HEK293 (cell line): Measurements from ENCODE around the gene ABTB2.

Source experiments
- CTCF ChIA-PET: fragments of 350-600 bp; formaldehyde crosslinking; extraction: SDS; loops from one replicate; lab custom pipeline; 2021; ENCODE audit warnings: antibody characterized with exemption; lab: Yijun Ruan, JAX
- POLR2A ChIA-PET: fragments of 300-600 bp; formaldehyde crosslinking; extraction: SDS; loops from one replicate; lab custom pipeline; 2020; ENCODE audit warnings: antibody characterized with exemption, inconsistent platforms; lab: Yijun Ruan, JAX
- H3K27ac ChIP-seq: fragments of 200-500 bp; sonication (Bioruptor generic); 2 replicates; pipeline ENCODE4 v1.5.1; 2014; ENCODE audit warnings: low read depth, low read length, control low read depth, inconsistent platforms; ENCODE audit errors: extremely low read depth
- H3K36me3 ChIP-seq, 2 experiments: fragments of 200-500 bp in 1 of 2; sonication (Bioruptor generic) in 1 of 2; 1 replicate in 1 of 2; 2 replicates in 1 of 2; pipeline ENCODE4 v1.5.1; 2014 to 2017; ENCODE audit warnings: inconsistent platforms in 2 of 2, low read length in 2 of 2; ENCODE audit not compliant: control insufficient read depth in 2 of 2, insufficient read depth in 1 of 2
- H3K4me1 ChIP-seq: fragments of 200-500 bp; sonication (Bioruptor generic); 2 replicates; pipeline ENCODE4 v1.5.1; 2014; ENCODE audit warnings: mild to moderate bottlenecking, low read length, inconsistent platforms; ENCODE audit not compliant: control insufficient read depth, insufficient read depth
- H3K4me3 ChIP-seq: 2 replicates; pipeline ENCODE4 v1.5.1; 2011; ENCODE audit warnings: low read depth, mild to moderate bottlenecking, control low read depth, low read length, moderate library complexity
- H3K9me3 ChIP-seq: fragments of 200-500 bp; sonication (Bioruptor generic); 2 replicates; pipeline ENCODE4 v1.5.1; 2014; ENCODE audit warnings: low read depth, low read length, inconsistent platforms; ENCODE audit not compliant: control insufficient read depth, insufficient read depth
- IKZF3 ChIP-seq: fragments of 450-650 bp; IDR thresholded peaks from 2 replicates; pipeline ENCODE4 v1.5.0; 2018; ENCODE audit warnings: missing biosample characterization, mild to moderate bottlenecking, missing genetic modification characterization, moderate library complexity
- ZIC2 ChIP-seq: fragments of 450-650 bp; formaldehyde crosslinking; IDR thresholded peaks from 2 replicates; pipeline ENCODE4 v1.5.1; 2016; ENCODE audit warnings: missing biosample characterization, missing genetic modification characterization
- ZNF169 ChIP-seq: fragments of 450-650 bp; formaldehyde crosslinking; IDR thresholded peaks from 2 replicates; pipeline ENCODE4 v1.5.1; 2016; ENCODE audit warnings: missing biosample characterization, missing genetic modification characterization
- ZNF174 ChIP-seq: fragments of 450-650 bp; formaldehyde crosslinking; IDR thresholded peaks from 2 replicates; pipeline ENCODE4 v1.5.0; 2017; ENCODE audit warnings: missing biosample characterization, mild to moderate bottlenecking, missing genetic modification characterization
- ZNF292 ChIP-seq: fragments of 450-650 bp; formaldehyde crosslinking; IDR thresholded peaks from 2 replicates; pipeline ENCODE4 v1.5.1; 2016; ENCODE audit warnings: low read depth, missing biosample characterization, missing genetic modification characterization, borderline replicate concordance
- ZNF48 ChIP-seq: fragments of 450-650 bp; formaldehyde crosslinking; IDR thresholded peaks from 2 replicates; pipeline ENCODE4 v1.5.1; 2016; ENCODE audit warnings: missing biosample characterization, missing genetic modification characterization
- ZNF791 ChIP-seq: fragments of 450-650 bp; formaldehyde crosslinking; IDR thresholded peaks from 2 replicates; pipeline ENCODE4 v1.5.1; 2016; ENCODE audit warnings: missing biosample characterization, missing genetic modification characterization
- ZNF830 ChIP-seq: fragments of 450-650 bp; IDR thresholded peaks from 2 replicates; pipeline ENCODE4 v1.5.0; 2018; ENCODE audit warnings: missing biosample characterization, missing genetic modification characterization, low read depth, mild to moderate bottlenecking, moderate library complexity
- TF ChIP-seq, protein P1 (sequence below): fragments of 450-650 bp; formaldehyde crosslinking; IDR thresholded peaks from 2 replicates; pipeline ENCODE4 v1.5.1; 2017; ENCODE audit warnings: missing biosample characterization, mild to moderate bottlenecking, missing genetic modification characterization, moderate library complexity
- TF ChIP-seq, protein P2 (sequence below): fragments of 450-650 bp; IDR thresholded peaks from 2 replicates; pipeline ENCODE4 v1.5.1; 2018; ENCODE audit warnings: missing biosample characterization, missing genetic modification characterization
- TF ChIP-seq, protein P3 (sequence below): fragments of 450-650 bp; formaldehyde crosslinking; IDR thresholded peaks from 2 replicates; pipeline ENCODE4 v1.5.1; 2016; ENCODE audit warnings: missing biosample characterization, missing genetic modification characterization, borderline replicate concordance
- TF ChIP-seq, protein P4 (sequence below): fragments of 450-650 bp; formaldehyde crosslinking; IDR thresholded peaks from 2 replicates; pipeline ENCODE4; 2016; ENCODE audit warnings: missing biosample characterization, missing genetic modification characterization
- TF ChIP-seq, protein P5 (sequence below): fragments of 450-650 bp; formaldehyde crosslinking; IDR thresholded peaks from 2 replicates; pipeline ENCODE4 v1.5.1; 2016; ENCODE audit warnings: missing biosample characterization, missing genetic modification characterization
- TF ChIP-seq, protein P6 (sequence below): sonication (generic); formaldehyde crosslinking; IDR thresholded peaks from 2 replicates; pipeline ENCODE4 v1.8.1; 2022; ENCODE audit warnings: mild to moderate bottlenecking, moderate library complexity, missing genetic modification reagents
- TF ChIP-seq, protein P7 (sequence below): fragments of 450-650 bp; formaldehyde crosslinking; IDR thresholded peaks from 2 replicates; pipeline ENCODE4 v1.5.1; 2017; ENCODE audit warnings: missing biosample characterization, missing genetic modification characterization

ABTB2 gene

DNA sequence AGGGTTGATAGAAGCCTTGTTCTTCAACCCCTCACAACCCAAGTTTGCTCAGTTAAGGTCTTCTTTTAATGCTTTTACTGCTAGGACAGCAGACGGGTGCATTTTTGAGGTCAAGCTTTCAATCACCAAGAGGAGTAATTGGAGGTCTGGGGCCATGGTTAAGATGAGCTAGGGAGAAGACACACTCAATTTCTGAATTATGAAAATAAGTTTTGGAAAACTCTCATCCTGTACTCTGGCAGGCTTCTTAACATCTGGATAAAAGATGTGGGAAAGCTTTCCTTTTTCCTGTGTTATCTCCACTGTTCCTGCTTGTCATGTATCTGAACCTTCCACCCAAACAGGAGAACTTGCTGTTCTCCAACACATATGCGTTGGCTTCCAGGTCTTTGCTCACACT is 9.7 kb downstream of the ABTB2 start:
- CTCF ChIA-PET, result interaction anchor here (4.7 kb wide), 1 partner anchor 173 kb away, joined by 19 read pairs; no protein-coding TSS in a partner anchor
- TF ChIP-seq, protein P1, sequence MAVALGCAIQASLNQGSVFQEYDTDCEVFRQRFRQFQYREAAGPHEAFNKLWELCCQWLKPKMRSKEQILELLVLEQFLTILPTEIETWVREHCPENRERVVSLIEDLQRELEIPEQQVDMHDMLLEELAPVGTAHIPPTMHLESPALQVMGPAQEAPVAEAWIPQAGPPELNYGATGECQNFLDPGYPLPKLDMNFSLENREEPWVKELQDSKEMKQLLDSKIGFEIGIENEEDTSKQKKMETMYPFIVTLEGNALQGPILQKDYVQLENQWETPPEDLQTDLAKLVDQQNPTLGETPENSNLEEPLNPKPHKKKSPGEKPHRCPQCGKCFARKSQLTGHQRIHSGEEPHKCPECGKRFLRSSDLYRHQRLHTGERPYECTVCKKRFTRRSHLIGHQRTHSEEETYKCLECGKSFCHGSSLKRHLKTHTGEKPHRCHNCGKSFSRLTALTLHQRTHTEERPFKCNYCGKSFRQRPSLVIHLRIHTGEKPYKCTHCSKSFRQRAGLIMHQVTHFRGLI (tag by site-specific recombination), result no peak
- TF ChIP-seq, protein P2, sequence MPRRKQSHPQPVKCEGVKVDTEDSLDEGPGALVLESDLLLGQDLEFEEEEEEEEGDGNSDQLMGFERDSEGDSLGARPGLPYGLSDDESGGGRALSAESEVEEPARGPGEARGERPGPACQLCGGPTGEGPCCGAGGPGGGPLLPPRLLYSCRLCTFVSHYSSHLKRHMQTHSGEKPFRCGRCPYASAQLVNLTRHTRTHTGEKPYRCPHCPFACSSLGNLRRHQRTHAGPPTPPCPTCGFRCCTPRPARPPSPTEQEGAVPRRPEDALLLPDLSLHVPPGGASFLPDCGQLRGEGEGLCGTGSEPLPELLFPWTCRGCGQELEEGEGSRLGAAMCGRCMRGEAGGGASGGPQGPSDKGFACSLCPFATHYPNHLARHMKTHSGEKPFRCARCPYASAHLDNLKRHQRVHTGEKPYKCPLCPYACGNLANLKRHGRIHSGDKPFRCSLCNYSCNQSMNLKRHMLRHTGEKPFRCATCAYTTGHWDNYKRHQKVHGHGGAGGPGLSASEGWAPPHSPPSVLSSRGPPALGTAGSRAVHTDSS, result no peak
- TF ChIP-seq ZNF48, result no peak
- TF ChIP-seq ZNF169, result no peak
- TF ChIP-seq, protein P3, sequence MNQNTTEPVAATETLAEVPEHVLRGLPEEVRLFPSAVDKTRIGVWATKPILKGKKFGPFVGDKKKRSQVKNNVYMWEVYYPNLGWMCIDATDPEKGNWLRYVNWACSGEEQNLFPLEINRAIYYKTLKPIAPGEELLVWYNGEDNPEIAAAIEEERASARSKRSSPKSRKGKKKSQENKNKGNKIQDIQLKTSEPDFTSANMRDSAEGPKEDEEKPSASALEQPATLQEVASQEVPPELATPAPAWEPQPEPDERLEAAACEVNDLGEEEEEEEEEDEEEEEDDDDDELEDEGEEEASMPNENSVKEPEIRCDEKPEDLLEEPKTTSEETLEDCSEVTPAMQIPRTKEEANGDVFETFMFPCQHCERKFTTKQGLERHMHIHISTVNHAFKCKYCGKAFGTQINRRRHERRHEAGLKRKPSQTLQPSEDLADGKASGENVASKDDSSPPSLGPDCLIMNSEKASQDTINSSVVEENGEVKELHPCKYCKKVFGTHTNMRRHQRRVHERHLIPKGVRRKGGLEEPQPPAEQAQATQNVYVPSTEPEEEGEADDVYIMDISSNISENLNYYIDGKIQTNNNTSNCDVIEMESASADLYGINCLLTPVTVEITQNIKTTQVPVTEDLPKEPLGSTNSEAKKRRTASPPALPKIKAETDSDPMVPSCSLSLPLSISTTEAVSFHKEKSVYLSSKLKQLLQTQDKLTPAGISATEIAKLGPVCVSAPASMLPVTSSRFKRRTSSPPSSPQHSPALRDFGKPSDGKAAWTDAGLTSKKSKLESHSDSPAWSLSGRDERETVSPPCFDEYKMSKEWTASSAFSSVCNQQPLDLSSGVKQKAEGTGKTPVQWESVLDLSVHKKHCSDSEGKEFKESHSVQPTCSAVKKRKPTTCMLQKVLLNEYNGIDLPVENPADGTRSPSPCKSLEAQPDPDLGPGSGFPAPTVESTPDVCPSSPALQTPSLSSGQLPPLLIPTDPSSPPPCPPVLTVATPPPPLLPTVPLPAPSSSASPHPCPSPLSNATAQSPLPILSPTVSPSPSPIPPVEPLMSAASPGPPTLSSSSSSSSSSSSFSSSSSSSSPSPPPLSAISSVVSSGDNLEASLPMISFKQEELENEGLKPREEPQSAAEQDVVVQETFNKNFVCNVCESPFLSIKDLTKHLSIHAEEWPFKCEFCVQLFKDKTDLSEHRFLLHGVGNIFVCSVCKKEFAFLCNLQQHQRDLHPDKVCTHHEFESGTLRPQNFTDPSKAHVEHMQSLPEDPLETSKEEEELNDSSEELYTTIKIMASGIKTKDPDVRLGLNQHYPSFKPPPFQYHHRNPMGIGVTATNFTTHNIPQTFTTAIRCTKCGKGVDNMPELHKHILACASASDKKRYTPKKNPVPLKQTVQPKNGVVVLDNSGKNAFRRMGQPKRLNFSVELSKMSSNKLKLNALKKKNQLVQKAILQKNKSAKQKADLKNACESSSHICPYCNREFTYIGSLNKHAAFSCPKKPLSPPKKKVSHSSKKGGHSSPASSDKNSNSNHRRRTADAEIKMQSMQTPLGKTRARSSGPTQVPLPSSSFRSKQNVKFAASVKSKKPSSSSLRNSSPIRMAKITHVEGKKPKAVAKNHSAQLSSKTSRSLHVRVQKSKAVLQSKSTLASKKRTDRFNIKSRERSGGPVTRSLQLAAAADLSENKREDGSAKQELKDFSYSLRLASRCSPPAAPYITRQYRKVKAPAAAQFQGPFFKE (tag by site-specific recombination), result no peak
- TF ChIP-seq, protein P4, sequence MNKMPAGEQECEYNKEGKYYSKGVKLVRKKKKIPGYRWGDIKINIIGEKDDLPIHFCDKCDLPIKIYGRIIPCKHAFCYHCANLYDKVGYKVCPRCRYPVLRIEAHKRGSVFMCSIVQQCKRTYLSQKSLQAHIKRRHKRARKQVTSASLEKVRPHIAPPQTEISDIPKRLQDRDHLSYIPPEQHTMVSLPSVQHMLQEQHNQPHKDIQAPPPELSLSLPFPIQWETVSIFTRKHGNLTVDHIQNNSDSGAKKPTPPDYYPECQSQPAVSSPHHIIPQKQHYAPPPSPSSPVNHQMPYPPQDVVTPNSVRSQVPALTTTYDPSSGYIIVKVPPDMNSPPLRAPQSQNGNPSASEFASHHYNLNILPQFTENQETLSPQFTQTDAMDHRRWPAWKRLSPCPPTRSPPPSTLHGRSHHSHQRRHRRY (tag by site-specific recombination), result no peak
- no peak for TF ChIP-seq ZNF174 (tag by site-specific recombination)
- TF ChIP-seq, protein P5, sequence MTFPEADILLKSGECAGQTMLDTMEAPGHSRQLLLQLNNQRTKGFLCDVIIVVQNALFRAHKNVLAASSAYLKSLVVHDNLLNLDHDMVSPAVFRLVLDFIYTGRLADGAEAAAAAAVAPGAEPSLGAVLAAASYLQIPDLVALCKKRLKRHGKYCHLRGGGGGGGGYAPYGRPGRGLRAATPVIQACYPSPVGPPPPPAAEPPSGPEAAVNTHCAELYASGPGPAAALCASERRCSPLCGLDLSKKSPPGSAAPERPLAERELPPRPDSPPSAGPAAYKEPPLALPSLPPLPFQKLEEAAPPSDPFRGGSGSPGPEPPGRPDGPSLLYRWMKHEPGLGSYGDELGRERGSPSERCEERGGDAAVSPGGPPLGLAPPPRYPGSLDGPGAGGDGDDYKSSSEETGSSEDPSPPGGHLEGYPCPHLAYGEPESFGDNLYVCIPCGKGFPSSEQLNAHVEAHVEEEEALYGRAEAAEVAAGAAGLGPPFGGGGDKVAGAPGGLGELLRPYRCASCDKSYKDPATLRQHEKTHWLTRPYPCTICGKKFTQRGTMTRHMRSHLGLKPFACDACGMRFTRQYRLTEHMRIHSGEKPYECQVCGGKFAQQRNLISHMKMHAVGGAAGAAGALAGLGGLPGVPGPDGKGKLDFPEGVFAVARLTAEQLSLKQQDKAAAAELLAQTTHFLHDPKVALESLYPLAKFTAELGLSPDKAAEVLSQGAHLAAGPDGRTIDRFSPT (tag by site-specific recombination), result no peak

DNA sequence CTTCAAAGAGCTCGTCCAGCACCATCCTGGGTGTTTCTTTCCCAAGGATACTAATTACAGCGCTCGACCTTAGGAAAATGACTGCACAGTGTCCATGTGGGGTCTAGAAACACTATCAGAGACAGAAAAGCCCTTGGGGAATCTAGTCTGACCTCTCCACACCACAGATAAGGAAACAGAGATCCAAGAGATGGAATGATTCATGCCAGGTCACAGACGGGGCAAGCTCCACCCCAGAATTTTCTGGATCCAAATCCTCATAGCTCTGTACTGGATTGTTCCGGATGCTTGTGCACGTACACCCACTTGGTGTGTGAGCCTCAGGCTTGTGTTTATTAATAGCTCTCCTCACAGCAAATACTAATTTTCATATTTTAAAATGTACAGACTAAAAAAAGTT is 11.3 kb downstream of the ABTB2 start:
- Histone ChIP-seq H3K4me1 (peaks cover 13% of the 10 kb centered on the region), H3K36me3 (no peaks in the 10 kb centered on the region), H3K27ac (no peak overlapping the region), H3K4me3 (no peak overlapping the region), H3K9me3 (no peaks in the 10 kb centered on the region)
- no peak for TF ChIP-seq ZIC2 (tag by site-specific recombination)
- TF ChIP-seq, protein P6, sequence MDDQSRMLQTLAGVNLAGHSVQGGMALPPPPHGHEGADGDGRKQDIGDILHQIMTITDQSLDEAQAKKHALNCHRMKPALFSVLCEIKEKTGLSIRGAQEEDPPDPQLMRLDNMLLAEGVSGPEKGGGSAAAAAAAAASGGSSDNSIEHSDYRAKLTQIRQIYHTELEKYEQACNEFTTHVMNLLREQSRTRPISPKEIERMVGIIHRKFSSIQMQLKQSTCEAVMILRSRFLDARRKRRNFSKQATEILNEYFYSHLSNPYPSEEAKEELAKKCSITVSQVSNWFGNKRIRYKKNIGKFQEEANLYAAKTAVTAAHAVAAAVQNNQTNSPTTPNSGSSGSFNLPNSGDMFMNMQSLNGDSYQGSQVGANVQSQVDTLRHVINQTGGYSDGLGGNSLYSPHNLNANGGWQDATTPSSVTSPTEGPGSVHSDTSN, result no peak
- TF ChIP-seq, protein P7, sequence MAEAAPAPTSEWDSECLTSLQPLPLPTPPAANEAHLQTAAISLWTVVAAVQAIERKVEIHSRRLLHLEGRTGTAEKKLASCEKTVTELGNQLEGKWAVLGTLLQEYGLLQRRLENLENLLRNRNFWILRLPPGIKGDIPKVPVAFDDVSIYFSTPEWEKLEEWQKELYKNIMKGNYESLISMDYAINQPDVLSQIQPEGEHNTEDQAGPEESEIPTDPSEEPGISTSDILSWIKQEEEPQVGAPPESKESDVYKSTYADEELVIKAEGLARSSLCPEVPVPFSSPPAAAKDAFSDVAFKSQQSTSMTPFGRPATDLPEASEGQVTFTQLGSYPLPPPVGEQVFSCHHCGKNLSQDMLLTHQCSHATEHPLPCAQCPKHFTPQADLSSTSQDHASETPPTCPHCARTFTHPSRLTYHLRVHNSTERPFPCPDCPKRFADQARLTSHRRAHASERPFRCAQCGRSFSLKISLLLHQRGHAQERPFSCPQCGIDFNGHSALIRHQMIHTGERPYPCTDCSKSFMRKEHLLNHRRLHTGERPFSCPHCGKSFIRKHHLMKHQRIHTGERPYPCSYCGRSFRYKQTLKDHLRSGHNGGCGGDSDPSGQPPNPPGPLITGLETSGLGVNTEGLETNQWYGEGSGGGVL (tag by site-specific recombination), result no peak
- no peak for TF ChIP-seq ZNF791 (tag by site-specific recombination)
- TF ChIP-seq IKZF3 (tag by site-specific recombination), result no peak
- no peak for TF ChIP-seq ZNF830 (tag by site-specific recombination)
- TF ChIP-seq ZNF292 (tag by site-specific recombination), result no peak
- ChIA-PET CTCF (interaction anchor here (0.7 to 4.7 kb wide), 6 partner anchors 10 to 359 kb away, joined by 3 to 19 read pairs (median 4); no protein-coding TSS in a partner anchor), POLR2A (interaction anchor here (6.6 kb wide), 1 partner anchor 10 kb away, joined by 61 read pairs; the partner anchor contains the start of gene ABTB2)

More for the DNA sequence above, 9.7 kb downstream of the ABTB2 start:
- peaks cover 8% of the 10 kb centered on the region for H3K4me1 ChIP-seq
- H3K36me3 ChIP-seq, result no peaks in the 10 kb centered on the region
- POLR2A ChIA-PET, result interaction anchor here (0.6 to 6.6 kb wide), 2 partner anchors 8 to 81 kb away, joined by 3 to 61 read pairs; partner anchors contain the start of gene ABTB2
- H3K4me3 ChIP-seq, result no peak overlapping the region
- no peak overlapping the region for H3K27ac ChIP-seq
- no peaks in the 10 kb centered on the region for H3K9me3 ChIP-seq
